Prostate gland (tissue), 2 donors: ENCODE results near the gene ZC3H14.

Source experiments
- POLR2AphosphoS5 ChIP-seq: sonication (generic); formaldehyde crosslinking; IDR thresholded peaks from one replicate; pipeline ENCODE4 v1.6.1; 2017; ENCODE audit warnings: antibody characterized with exemption
- TF ChIP-seq, protein P1 (sequence below), 4 experiments: fragments of 200-600 bp in 2 of 4; fragments of 450-650 bp in 2 of 4; sonication (generic) in 2 of 4; IDR thresholded peaks; 1 replicate in 3 of 4; 2 replicates in 1 of 4; pipeline ENCODE4 v1.5.1; 2016 to 2019; ENCODE audit warnings: antibody characterized with exemption in 4 of 4, mild to moderate bottlenecking in 2 of 4, moderate library complexity in 2 of 4

GRCh38 chr14:88565427-88565826, 2.6 kb downstream of the ZC3H14 start:
- TF ChIP-seq, protein P1, sequence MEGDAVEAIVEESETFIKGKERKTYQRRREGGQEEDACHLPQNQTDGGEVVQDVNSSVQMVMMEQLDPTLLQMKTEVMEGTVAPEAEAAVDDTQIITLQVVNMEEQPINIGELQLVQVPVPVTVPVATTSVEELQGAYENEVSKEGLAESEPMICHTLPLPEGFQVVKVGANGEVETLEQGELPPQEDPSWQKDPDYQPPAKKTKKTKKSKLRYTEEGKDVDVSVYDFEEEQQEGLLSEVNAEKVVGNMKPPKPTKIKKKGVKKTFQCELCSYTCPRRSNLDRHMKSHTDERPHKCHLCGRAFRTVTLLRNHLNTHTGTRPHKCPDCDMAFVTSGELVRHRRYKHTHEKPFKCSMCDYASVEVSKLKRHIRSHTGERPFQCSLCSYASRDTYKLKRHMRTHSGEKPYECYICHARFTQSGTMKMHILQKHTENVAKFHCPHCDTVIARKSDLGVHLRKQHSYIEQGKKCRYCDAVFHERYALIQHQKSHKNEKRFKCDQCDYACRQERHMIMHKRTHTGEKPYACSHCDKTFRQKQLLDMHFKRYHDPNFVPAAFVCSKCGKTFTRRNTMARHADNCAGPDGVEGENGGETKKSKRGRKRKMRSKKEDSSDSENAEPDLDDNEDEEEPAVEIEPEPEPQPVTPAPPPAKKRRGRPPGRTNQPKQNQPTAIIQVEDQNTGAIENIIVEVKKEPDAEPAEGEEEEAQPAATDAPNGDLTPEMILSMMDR (IDR thresholded peaks at IDR 0.05), result no peak
- no peak for TF ChIP-seq POLR2AphosphoS5
